HG02981 (cell line): ENCODE data around the gene YARS2.

ENCODE experiments used
- ATAC-seq: cut with Tn5 transposase; IDR thresholded peaks from one replicate; pipeline ENCODE4 v1.9.1; 2021; ENCODE audit warnings: mild to moderate bottlenecking, moderate library complexity; ENCODE audit not compliant: unreplicated experiment

YARS2 gene

GRCh38 chr12:32755654-32756475 lies at the start of gene YARS2:
Gene YARS2, minus strand, starts transcription at chr12:32755897. Its CDS starts 23 bp downstream, at chr12:32755874.
- ATAC-seq, result peak; percentile 78

- no peak for ATAC-seq
Measured at GRCh38 chr12:32804301-32804700, 48.6 kb upstream of the YARS2 start.

GRCh38 chr12:32801269-32801980 lies 45.7 kb upstream of the YARS2 start:
- no peak for ATAC-seq

- no peak for ATAC-seq
Measured at GRCh38 chr12:32794281-32794680, 38.6 kb upstream of the YARS2 start.

- no peak for ATAC-seq
Measured at GRCh38 chr12:32789916-32790315, 34.2 kb upstream of the YARS2 start.

GRCh38 chr12:32789446-32789845 lies 33.7 kb upstream of the YARS2 start:
- no peak for ATAC-seq

GRCh38 chr12:32788405-32788804 lies 32.7 kb upstream of the YARS2 start:
- ATAC-seq, result no peak

GRCh38 chr12:32785557-32785956 lies 29.9 kb upstream of the YARS2 start:
- ATAC-seq, result no peak

GRCh38 chr12:32783029-32783428 lies 27.3 kb upstream of the YARS2 start:
- ATAC-seq, result no peak

- ATAC-seq, result no peak
Measured at GRCh38 chr12:32780071-32780470, 24.4 kb upstream of the YARS2 start.

GRCh38 chr12:32777691-32778175 lies 22.0 kb upstream of the YARS2 start:
- no peak for ATAC-seq

GRCh38 chr12:32777159-32777558 lies 21.5 kb upstream of the YARS2 start:
- no peak for ATAC-seq

GRCh38 chr12:32776258-32776657 lies 20.6 kb upstream of the YARS2 start:
- no peak for ATAC-seq

GRCh38 chr12:32773691-32774090 lies 18.0 kb upstream of the YARS2 start:
- ATAC-seq, result no peak

- no peak for ATAC-seq
Measured at GRCh38 chr12:32770141-32770540, 14.4 kb upstream of the YARS2 start.

- ATAC-seq, result no peak
Measured at GRCh38 chr12:32768518-32768917, 12.8 kb upstream of the YARS2 start.

- ATAC-seq, result no peak
Measured at GRCh38 chr12:32765906-32766305, 10.2 kb upstream of the YARS2 start.

GRCh38 chr12:32761716-32762115 lies 6.0 kb upstream of the YARS2 start:
- ATAC-seq, result peak; percentile 61

GRCh38 chr12:32757157-32757556 lies 1.5 kb upstream of the YARS2 start:
- ATAC-seq, result no peak

GRCh38 chr12:32756476-32757066 lies 874 bp upstream of the YARS2 start:
- ATAC-seq, result no peak

GRCh38 chr12:32755051-32755653 lies 545 bp downstream of the YARS2 start:
- ATAC-seq, result peak; percentile 79
